Suprapubic skin (tissue), 3 donors: ENCODE data around the gene PLXDC1.

Source experiments
- CTCF ChIP-seq, 2 donors: fragments of 200-600 bp in 1 of 2; fragments of 450-650 bp in 1 of 2; sonication (generic) in 1 of 2; IDR thresholded peaks; one replicate each; pipeline ENCODE4 v1.5.1; 2016 to 2019; ENCODE audit warnings: antibody characterized with exemption in 2 of 2, mild to moderate bottlenecking in 1 of 2, moderate library complexity in 1 of 2
- POLR2A ChIP-seq, 2 donors: fragments of 450-650 bp; IDR thresholded peaks; one replicate each; pipeline ENCODE4 v1.6.1; 2017; ENCODE audit warnings: antibody characterized with exemption in 2 of 2, mild to moderate bottlenecking in 2 of 2, moderate library complexity in 2 of 2

- no peak for TF ChIP-seq CTCF (IDR thresholded peaks at IDR 0.05)
- no peak for TF ChIP-seq POLR2A (IDR thresholded peaks at IDR 0.05)
Measured at GRCh38 chr17:39169518-39169917, 18.1 kb upstream of the PLXDC1 start.
